Uterine smooth muscle cell (primary cell): ENCODE measurements around the gene BPHL. TPM values are rescaled to one million over a fixed set of nuclear protein-coding genes. Genes with fewer than 3 reads are reported as not detected.

Experiments used
- total RNA-seq: library from RNA; depleted of rRNA; stranded (reverse); fragments of >200 nt; gene quantifications from 2 replicates; pipeline ENCODE4 v1.2.3, GENCODE V29; 2014

BPHL gene
- 11.1 and 14.7 TPM in 2 replicates for total RNA-seq

DNA sequence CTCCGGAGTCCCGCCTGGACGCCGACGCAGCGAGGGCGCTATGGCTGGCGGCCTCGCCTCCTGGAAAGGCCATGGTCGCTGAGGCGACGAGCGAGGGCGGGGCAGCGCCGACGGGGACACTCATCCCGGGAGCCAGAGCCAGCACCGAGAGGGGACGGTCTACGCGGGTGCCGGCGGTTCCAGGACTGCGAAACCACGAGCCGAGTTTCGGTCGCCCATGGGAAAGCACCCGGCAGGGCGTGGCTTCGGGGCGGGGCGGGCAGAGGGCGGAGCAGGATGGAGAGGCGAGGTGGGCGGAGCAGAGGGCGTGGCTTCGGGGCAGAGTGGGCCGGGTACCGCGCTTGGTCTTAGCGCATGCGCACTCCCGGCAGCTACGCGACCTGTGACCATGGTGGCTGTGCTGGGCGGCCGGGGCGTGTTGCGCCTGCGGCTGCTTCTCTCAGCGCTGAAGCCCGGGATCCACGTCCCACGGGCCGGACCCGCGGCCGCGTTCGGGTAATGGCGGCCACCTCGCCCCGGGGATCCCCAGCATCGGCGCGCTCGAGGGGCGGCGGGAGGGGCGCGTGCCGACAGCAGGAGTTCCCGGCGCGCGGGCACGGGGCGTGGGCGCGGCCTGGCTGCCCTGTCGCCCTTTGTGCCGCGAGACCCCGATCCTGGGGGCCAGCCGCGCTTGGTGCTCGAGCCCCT, at the start of gene BPHL:
Gene BPHL, plus strand, starts transcription at position 359 of the 687 bp plus-strand sequence. Its CDS starts 30 bp downstream, at position 389.

DNA sequence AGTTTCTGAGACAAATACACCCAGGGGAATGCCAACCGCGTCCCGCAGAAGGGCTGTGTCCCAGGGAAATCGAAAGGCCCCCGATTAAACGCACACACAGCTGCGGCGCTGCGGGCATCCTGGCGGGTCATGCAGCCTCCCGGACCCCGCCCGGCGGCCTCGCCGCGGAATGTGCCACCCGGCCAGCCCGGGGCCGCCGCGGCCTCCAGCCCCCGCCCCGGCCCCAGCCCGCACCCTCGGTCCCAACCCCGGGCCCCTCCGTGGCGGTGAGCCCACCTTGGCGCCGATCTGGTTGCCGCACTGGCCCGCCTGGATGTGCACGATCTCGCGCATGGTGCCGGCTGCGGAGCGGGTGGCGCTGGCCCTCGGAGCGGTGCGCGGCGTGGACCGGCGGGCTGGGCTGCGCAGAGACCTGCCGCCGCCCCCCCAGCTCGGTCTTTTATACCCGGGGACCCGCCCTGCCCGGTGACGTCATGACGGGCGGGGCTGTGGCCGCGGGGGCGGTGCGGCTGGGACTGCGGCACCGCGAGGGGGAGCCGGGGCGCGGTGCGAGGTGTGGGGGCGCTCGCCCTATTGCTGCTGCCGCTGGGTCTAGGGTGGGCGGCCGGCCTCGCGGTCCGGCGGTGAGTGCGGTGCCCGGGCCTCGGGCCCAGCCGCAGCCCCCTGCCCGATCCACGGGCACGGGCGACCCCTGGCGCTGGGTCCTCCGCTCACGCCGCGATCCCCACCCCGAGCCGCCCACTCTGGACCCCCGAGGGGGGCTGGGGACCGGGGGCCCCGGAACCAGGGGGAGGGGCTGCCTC, 38.8 kb downstream of the BPHL start, which contains the start of gene TUBB2A:
Gene TUBB2A, minus strand, starts transcription at position 414 of the 803 bp plus-strand sequence. Its CDS starts 81 bp downstream, at position 333.

Other genes with a start within 250 kb of the BPHL start
- gene SERPINB9, start 215.4 kb upstream of the BPHL start, total RNA-seq, result 0.33 and 0.75 TPM in 2 replicates
- gene SERPINB6, start 147.1 kb upstream of the BPHL start, total RNA-seq, result 89.0 and 91.9 TPM in 2 replicates
- gene NQO2, start 118.8 kb upstream of the BPHL start, total RNA-seq, result 18.1 and 36.1 TPM in 2 replicates
- 23.2 and 27.3 TPM in 2 replicates for gene RIPK1, start 50.2 kb upstream of the BPHL start, total RNA-seq
- 57.4 and 95.4 TPM in 2 replicates for gene TUBB2A, start 38.8 kb downstream of the BPHL start, total RNA-seq
- gene TUBB2B, start 108.9 kb downstream of the BPHL start, total RNA-seq, result 0.89 and 4.2 TPM in 2 replicates
- gene PSMG4, start 140.2 kb downstream of the BPHL start, total RNA-seq, result 32.6 and 36.2 TPM in 2 replicates